ENCODE measurements around the gene ROM1.

DNA sequence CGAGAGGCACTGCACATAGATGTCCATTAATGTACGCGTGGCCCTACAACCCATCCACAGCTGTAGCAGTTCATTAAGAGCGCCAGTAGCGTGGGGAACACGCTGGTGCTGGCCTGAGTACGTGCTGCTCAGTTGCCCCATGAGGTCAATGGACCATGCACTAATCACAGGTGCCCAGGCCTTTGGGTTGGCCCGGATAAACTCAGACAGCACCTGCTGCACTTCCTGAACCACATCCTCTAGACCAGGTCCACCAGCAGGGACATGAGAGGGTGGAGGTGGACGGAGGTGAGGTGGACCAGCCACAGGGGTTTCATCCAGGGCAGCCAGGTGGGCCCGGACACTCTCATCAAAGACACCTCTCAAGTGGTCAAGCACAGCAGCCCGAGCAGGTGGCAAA lies 36.4 kb downstream of the ROM1 start:
- TF ChIP-seq, protein P1, sequence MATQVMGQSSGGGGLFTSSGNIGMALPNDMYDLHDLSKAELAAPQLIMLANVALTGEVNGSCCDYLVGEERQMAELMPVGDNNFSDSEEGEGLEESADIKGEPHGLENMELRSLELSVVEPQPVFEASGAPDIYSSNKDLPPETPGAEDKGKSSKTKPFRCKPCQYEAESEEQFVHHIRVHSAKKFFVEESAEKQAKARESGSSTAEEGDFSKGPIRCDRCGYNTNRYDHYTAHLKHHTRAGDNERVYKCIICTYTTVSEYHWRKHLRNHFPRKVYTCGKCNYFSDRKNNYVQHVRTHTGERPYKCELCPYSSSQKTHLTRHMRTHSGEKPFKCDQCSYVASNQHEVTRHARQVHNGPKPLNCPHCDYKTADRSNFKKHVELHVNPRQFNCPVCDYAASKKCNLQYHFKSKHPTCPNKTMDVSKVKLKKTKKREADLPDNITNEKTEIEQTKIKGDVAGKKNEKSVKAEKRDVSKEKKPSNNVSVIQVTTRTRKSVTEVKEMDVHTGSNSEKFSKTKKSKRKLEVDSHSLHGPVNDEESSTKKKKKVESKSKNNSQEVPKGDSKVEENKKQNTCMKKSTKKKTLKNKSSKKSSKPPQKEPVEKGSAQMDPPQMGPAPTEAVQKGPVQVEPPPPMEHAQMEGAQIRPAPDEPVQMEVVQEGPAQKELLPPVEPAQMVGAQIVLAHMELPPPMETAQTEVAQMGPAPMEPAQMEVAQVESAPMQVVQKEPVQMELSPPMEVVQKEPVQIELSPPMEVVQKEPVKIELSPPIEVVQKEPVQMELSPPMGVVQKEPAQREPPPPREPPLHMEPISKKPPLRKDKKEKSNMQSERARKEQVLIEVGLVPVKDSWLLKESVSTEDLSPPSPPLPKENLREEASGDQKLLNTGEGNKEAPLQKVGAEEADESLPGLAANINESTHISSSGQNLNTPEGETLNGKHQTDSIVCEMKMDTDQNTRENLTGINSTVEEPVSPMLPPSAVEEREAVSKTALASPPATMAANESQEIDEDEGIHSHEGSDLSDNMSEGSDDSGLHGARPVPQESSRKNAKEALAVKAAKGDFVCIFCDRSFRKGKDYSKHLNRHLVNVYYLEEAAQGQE (IDR thresholded peaks at IDR 0.05; ENCODE audit: unreplicated experiment) = no peak
- TF ChIP-seq EZH2phosphoT487 (IDR thresholded peaks at IDR 0.05; ENCODE audit: unreplicated experiment) (no peak), EZH2 (IDR thresholded peaks at IDR 0.05; ENCODE audit: low read depth, unreplicated experiment) (no peak), JUNB (IDR thresholded peaks at IDR 0.05; ENCODE audit: unreplicated experiment) (no peak), POLR2AphosphoS5 (IDR thresholded peaks at IDR 0.05; ENCODE audit: low read depth) (no peak), CREB1 (CRISPR knock-in tag; IDR thresholded peaks at IDR 0.05; ENCODE audit: low read depth) (no peak), STAT1 (IDR thresholded peaks at IDR 0.05; ENCODE audit: unreplicated experiment) (no peak), ZNF114 (CRISPR knock-in tag; IDR thresholded peaks at IDR 0.05) (no peak), NANOG (IDR thresholded peaks at IDR 0.05; ENCODE audit: borderline replicate concordance) (no peak), ZNF331 (CRISPR knock-in tag; IDR thresholded peaks at IDR 0.05; ENCODE audit: low read depth) (no peak)
- TF ChIP-seq, protein P2, sequence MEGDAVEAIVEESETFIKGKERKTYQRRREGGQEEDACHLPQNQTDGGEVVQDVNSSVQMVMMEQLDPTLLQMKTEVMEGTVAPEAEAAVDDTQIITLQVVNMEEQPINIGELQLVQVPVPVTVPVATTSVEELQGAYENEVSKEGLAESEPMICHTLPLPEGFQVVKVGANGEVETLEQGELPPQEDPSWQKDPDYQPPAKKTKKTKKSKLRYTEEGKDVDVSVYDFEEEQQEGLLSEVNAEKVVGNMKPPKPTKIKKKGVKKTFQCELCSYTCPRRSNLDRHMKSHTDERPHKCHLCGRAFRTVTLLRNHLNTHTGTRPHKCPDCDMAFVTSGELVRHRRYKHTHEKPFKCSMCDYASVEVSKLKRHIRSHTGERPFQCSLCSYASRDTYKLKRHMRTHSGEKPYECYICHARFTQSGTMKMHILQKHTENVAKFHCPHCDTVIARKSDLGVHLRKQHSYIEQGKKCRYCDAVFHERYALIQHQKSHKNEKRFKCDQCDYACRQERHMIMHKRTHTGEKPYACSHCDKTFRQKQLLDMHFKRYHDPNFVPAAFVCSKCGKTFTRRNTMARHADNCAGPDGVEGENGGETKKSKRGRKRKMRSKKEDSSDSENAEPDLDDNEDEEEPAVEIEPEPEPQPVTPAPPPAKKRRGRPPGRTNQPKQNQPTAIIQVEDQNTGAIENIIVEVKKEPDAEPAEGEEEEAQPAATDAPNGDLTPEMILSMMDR (conservative IDR thresholded peaks at IDR 0.05; ENCODE audit: low read depth in 2 of 2) = no peak
- TF ChIP-seq, protein P3, sequence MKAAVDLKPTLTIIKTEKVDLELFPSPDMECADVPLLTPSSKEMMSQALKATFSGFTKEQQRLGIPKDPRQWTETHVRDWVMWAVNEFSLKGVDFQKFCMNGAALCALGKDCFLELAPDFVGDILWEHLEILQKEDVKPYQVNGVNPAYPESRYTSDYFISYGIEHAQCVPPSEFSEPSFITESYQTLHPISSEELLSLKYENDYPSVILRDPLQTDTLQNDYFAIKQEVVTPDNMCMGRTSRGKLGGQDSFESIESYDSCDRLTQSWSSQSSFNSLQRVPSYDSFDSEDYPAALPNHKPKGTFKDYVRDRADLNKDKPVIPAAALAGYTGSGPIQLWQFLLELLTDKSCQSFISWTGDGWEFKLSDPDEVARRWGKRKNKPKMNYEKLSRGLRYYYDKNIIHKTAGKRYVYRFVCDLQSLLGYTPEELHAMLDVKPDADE (IDR thresholded peaks at IDR 0.05) = no peak

Measured in GM23338 (cell line).